CD4-positive, alpha-beta T cell treated with Interleukin-17A for 1 hour (primary cell): ENCODE data around the gene CD28.

Experiments used
- DNase-seq: peaks from one replicate; pipeline ENCODE4 v3.0.0-alpha.2; 2020

Gene CD28

GRCh38 chr2:203706403-203706802, at the start of gene CD28:
Gene CD28, plus strand, starts transcription at chr2:203706639. Its CDS starts 58 bp downstream, at chr2:203706697.
- DNase-seq, result peak; percentile 93

- DNase-seq, result no peak
Measured at GRCh38 chr2:203659331-203660049, 46.9 kb upstream of the CD28 start.

DNA sequence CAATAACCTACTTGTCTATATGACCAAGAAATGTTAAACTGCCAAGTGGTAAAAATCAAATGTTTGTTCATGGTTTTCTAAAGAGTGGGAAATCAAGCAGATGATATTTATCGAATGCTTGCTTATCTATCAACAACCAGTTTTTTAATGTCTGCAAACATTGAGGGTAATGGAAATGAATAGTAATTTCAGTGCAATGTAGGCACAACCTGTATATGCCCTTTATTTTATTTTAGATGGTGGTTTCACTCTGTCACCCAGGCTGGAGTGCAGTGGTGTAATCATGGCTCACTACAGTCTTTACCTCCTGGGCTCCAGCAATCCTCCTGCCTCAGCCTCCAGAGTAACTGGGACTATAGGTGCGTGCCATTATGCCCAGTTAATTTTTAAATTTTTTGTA, 46.0 kb upstream of the CD28 start:
- DNase-seq, result no peak

GRCh38 chr2:203661279-203661908, 45.0 kb upstream of the CD28 start:
- DNase-seq, result no peak

DNA sequence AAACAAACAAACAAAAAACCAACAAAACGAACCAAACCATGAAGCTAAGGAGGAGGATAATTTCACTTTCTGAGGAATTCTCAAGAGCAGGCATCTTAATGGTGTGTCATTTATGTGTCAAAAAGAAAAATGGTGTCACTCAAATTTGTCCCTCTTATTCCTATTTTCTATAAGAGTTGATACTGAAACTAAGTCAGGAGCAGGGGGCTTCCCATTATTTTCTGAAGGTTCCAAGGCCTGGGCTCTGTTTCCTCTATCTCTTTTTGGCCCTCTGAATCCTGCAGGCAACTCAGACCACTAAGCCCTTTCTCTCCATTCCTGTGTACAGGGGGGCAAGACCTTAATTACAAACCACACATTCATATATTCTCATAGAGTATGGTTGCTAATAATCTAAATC, 44.0 kb upstream of the CD28 start:
- no peak for DNase-seq

- no peak for DNase-seq
Measured at GRCh38 chr2:203662951-203663350, 43.5 kb upstream of the CD28 start.

DNA sequence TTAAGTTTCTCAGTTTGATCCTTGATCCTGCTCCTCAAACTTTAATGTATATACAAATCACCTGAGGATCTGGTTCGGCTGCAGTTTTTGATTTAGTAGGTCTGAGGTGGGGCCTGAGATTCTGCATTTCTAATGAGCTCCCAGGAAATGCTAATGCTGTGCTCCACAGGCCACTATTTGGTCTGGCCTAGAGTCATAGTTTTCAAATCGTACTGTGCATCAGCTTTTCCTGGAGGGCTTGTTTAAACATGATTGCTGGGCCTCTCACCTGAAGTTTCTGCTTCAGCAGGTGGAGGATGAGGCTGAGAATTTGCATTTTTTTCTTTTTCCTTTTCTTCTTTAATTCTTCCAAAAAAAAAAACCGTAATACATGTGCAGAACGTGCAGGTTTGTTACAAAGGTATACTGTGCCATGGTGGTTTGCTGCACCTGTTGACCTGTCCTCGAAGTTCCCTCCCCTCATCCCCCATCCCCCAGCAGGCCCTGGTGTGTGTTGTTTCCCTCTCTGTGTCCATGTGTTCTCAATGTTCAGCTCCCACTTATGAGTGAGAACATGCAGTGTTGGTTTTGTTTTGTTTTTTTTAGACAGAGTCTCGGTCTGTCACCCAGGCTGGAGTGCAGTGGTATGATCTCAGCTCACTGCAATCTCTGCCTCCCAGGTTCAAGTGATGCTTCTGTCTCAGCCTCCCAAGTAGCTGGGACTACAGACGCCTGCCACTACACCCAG, 42.2 kb upstream of the CD28 start:
- DNase-seq, result no peak

DNA sequence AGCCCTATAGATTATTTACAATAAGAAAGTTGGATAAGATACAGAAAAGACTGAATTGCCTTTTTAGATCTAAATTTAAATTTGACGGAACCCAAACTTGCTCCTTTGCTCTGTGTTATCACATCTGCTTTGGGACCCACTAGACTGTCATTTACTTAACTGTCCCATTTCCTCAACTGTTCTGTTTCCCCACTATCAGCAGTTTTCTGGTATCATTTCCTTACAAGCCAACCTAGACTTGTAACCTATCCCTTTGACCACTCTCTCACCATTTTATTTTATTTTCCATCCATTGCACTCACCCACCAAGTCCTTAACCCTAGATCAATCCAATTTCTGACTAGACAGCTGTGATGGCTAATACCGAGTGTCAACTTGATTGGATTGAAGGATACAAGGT, 38.6 kb upstream of the CD28 start:
- DNase-seq, result no peak

- DNase-seq, result no peak
Measured at GRCh38 chr2:203669820-203670219, 36.6 kb upstream of the CD28 start.

GRCh38 chr2:203670939-203671338, 35.5 kb upstream of the CD28 start:
- no peak for DNase-seq

GRCh38 chr2:203671876-203672275, 34.6 kb upstream of the CD28 start:
- DNase-seq, result no peak

DNA sequence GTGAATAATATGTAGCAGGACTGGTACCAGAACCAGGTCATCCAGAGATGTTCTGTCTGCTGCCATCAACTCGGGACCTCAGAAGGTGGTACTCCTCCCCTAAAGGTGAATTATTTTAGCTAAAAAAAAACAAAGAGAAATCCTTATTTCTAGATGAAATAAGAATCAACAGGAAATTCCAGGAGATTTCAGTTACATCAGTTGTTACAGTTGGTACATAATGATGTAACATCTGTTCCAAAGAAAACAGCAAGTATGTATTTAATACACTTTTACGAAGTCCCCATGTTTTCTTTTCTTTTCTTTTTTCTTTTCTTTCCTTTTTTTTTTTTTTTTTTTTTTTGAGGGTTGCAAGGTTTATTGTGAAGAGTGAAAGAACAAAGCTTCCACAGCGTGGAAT, 33.6 kb upstream of the CD28 start:
- DNase-seq, result no peak

DNA sequence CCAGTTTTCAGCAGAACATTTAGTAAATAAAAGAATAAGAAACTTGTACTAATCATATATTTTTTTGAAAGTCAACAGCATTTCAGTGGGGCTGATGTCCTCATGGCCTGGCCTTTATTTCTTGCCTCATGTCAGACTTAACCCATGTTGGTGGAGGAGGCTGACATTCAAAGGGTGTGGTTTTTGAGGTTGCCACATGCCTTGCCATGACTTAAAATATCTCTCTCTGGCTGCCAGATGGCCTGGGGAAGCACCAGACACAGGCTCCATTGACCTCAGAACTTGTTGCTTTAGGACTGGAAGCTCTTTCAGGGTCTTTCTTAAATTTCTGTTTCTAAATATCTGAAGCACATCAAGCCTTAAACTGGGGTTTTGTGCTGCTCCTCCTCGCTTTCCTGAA, 32.5 kb upstream of the CD28 start:
- peak; percentile 23 for DNase-seq

GRCh38 chr2:203675086-203675485, 31.4 kb upstream of the CD28 start:
- no peak for DNase-seq

GRCh38 chr2:203678971-203679370, 27.5 kb upstream of the CD28 start:
- no peak for DNase-seq

DNA sequence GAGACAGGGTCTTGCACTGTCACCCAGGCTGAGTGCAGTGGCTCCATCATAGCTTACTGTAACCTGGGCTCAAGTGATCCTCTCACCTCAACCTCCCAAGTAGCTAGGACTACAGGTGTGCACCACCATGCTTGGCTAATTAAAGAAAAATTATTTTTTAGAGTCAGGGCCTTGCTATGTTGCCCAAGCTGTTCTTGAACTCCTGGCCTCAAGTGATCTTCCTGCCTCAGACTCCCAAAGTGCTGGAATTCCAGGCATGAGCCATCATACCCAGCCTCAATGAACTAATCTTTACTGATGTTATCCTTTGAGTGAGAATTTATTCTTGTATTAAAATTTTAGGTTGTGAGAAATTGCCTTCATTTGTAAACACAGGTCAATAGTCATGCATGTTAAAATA, 27.0 kb upstream of the CD28 start:
- no peak for DNase-seq

GRCh38 chr2:203681978-203682377, 24.5 kb upstream of the CD28 start:
- no peak for DNase-seq

GRCh38 chr2:203682688-203683130, 23.7 kb upstream of the CD28 start:
- no peak for DNase-seq

DNA sequence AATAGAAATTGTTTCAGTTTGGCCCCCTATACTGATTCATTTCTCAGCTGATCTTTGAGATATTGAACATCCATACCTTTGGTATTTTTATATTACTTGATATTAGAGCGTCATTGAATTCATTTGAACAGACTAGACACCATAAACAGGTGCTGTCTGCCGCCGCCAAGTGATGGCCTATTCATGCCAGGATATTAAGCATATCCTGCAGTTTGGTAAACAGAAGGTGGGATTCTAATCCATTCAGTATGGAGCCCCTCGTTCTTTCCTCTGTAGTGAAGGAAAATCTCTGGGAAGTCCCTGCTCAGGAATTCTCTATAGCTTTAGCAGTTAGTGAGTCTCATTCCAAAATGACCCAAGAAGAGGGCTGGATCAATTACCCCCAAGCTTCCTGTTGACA, 23.0 kb upstream of the CD28 start:
- DNase-seq, result no peak

GRCh38 chr2:203683932-203684556, 22.4 kb upstream of the CD28 start:
- no peak for DNase-seq

DNA sequence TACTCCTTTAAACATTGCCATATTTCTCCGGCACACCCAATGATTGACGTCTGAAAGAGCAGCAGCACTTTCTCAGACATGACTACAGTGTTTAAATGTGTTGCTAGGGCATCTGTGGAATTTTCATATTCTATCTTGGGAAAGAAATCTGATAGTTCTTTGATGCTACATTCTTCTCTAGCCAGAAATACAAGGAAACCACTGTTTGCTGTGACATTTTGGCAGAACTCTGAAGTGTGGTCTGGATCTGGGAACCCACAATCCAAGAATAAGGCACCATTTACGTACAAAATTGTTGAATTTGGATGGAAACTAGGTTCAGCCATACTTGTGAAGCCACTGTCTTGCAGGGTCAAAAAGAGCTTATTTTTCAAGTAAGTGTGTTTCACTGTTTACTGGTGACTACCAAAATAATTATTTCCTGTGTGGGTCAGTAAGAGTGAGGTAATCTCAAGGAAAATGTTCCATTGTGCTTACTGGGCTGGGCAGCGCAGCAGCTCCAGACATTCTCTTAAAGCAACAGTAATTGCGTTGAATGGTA, 21.3 kb upstream of the CD28 start:
- DNase-seq, result no peak

- DNase-seq, result no peak
Measured at GRCh38 chr2:203685789-203686420, 20.5 kb upstream of the CD28 start.

- no peak for DNase-seq
Measured at GRCh38 chr2:203687165-203687564, 19.3 kb upstream of the CD28 start.
